Smooth muscle cell (in vitro differentiated cells): ENCODE measurements around the gene DISP2. TPM values are rescaled to one million over a fixed set of nuclear protein-coding genes. Genes with fewer than 3 reads are reported as not detected.

Source experiments
- DNase-seq: peaks from one replicate; lab custom pipeline; 2025; ENCODE audit not compliant: unreplicated experiment; lab: John Stamatoyannopoulos, UW
- H2AFZ ChIP-seq: fragments of 200-600 bp; sonication (generic); 2 replicates; pipeline ENCODE4 v1.6.0; 2016; ENCODE audit warnings: antibody characterized with exemption, low read depth, mild to moderate bottlenecking
- H3F3A ChIP-seq: fragments of 200-600 bp; sonication (generic); 2 replicates; pipeline ENCODE4 v1.6.0; 2017; ENCODE audit warnings: antibody characterized with exemption, low read depth
- H3K27ac ChIP-seq: fragments of 200-600 bp; sonication (generic); 2 replicates; pipeline ENCODE4 v1.5.1; 2016; ENCODE audit warnings: low read depth, mild to moderate bottlenecking
- H3K27me3 ChIP-seq: fragments of 200-600 bp; sonication (generic); 2 replicates; pipeline ENCODE4 v1.6.1; 2016; ENCODE audit warnings: low read depth, mild to moderate bottlenecking
- H3K36me3 ChIP-seq: fragments of 200-600 bp; sonication (generic); 2 replicates; pipeline ENCODE4 v1.5.1; 2016; ENCODE audit warnings: low read depth
- H3K4me1 ChIP-seq: fragments of 200-600 bp; sonication (generic); 2 replicates; pipeline ENCODE4 v1.5.1; 2016; ENCODE audit warnings: low read depth
- H3K4me2 ChIP-seq: fragments of 200-600 bp; sonication (generic); 2 replicates; pipeline ENCODE4 v1.6.0; 2016; ENCODE audit warnings: mild to moderate bottlenecking
- H3K4me3 ChIP-seq: fragments of 200-600 bp; sonication (generic); 2 replicates; pipeline ENCODE4 v1.5.1; 2016; ENCODE audit warnings: mild to moderate bottlenecking
- H3K79me2 ChIP-seq: fragments of 200-600 bp; sonication (generic); 2 replicates; pipeline ENCODE4 v1.6.0; 2016; ENCODE audit warnings: low read depth, mild to moderate bottlenecking
- H3K9ac ChIP-seq: fragments of 200-600 bp; sonication (generic); 2 replicates; pipeline ENCODE4 v1.6.0; 2016; ENCODE audit warnings: low read depth
- H3K9me3 ChIP-seq: fragments of 200-600 bp; sonication (generic); replicated peaks from 2 replicates; pipeline ENCODE4 v1.5.1; 2016; ENCODE audit warnings: low read depth
- H4K20me1 ChIP-seq: fragments of 200-600 bp; sonication (generic); 2 replicates; pipeline ENCODE4 v1.6.0; 2016; ENCODE audit warnings: low read depth
- CTCF ChIP-seq: fragments of 200-600 bp; sonication (generic); IDR thresholded peaks from 2 replicates; pipeline ENCODE4 v1.5.1; 2017; ENCODE audit warnings: borderline replicate concordance, mild to moderate bottlenecking, antibody characterized with exemption; ENCODE audit not compliant: insufficient read depth, poor library complexity, severe bottlenecking
- WGBS: methylation state at CpG from one replicate; pipeline ENCODE4 v1.1.7; 2016; ENCODE audit warnings: low lambda C conversion rate; 5-methylcytosine and 5-hydroxymethylcytosine counted together
- polyA plus RNA-seq: library from polyadenylated mRNA; unstranded; fragments of >200 nt; fragmentation: Nextera tagmentation; extraction: Ambion mirVana; gene quantifications from 2 replicates; pipeline ENCODE4 v1.2.1, GENCODE V29; 2016
- total RNA-seq: library from RNA; depleted of rRNA; stranded (reverse); fragments of >200 nt; gene quantifications from 2 replicates; pipeline ENCODE4 v1.2.3, GENCODE V29; 2014

Gene DISP2
- total and polyA plus RNA-seq, 2 experiments from 2014 or later = 0.46 to 0.58 TPM

GRCh38 chr15:40425681-40426080, 67.7 kb downstream of the DISP2 start:
- H3K9ac ChIP-seq = no peak overlapping the region
- no peaks in the 10 kb centered on the region for H3K36me3 ChIP-seq
- no peaks in the 10 kb centered on the region for H3K9me3 ChIP-seq

GRCh38 chr15:40427188-40427587, 69.2 kb downstream of the DISP2 start:
- no peak overlapping the region for H3K4me3 ChIP-seq
- H3K27ac ChIP-seq = no peak overlapping the region
- DNase-seq = no peak
- 97% methylated on average over 9 of the region's 9 CpGs for WGBS
- no peak for TF ChIP-seq CTCF
- H3K27me3 ChIP-seq = no peaks in the 10 kb centered on the region
- no peaks in the 10 kb centered on the region for H3K9me3 ChIP-seq
- H3K9ac ChIP-seq = no peak overlapping the region
- H3K4me1 ChIP-seq = no peaks in the 10 kb centered on the region
- H3F3A ChIP-seq = no peaks in the 10 kb centered on the region
- no peaks in the 10 kb centered on the region for H3K79me2 ChIP-seq
- no peaks in the 10 kb centered on the region for H4K20me1 ChIP-seq
- H2AFZ ChIP-seq = no peak overlapping the region
- no peaks in the 10 kb centered on the region for H3K36me3 ChIP-seq
- H3K4me2 ChIP-seq = no peak overlapping the region

More at GRCh38 chr15:40425681-40426080, 67.7 kb downstream of the DISP2 start:
- Histone ChIP-seq H3K27me3 (no peaks in the 10 kb centered on the region), H3K4me1 (no peaks in the 10 kb centered on the region), H3K79me2 (no peaks in the 10 kb centered on the region), H4K20me1 (no peaks in the 10 kb centered on the region), H3F3A (peaks cover 5% of the 10 kb centered on the region), H2AFZ (no peak overlapping the region), H3K27ac (no peak overlapping the region), H3K4me2 (no peak overlapping the region), H3K4me3 (no peak overlapping the region)
- TF ChIP-seq CTCF = no peak
- DNase-seq = no peak
- 92% methylated on average over 5 of the region's 5 CpGs for WGBS

- WGBS = 96% methylated on average over 4 of the region's 4 CpGs
- Histone ChIP-seq H3K36me3 (no peaks in the 10 kb centered on the region), H3F3A (no peaks in the 10 kb centered on the region), H4K20me1 (no peaks in the 10 kb centered on the region), H3K4me3 (no peak overlapping the region), H3K4me2 (no peak overlapping the region), H3K9ac (no peak overlapping the region), H3K4me1 (no peaks in the 10 kb centered on the region), H3K9me3 (no peaks in the 10 kb centered on the region), H3K27ac (no peak overlapping the region), H3K27me3 (no peaks in the 10 kb centered on the region), H3K79me2 (no peaks in the 10 kb centered on the region), H2AFZ (no peak overlapping the region)
- TF ChIP-seq CTCF = no peak
- DNase-seq = no peak
Measured at GRCh38 chr15:40428185-40428584, 70.2 kb downstream of the DISP2 start.

Other genes with a start within 250 kb of the DISP2 start
- gene BMF, start 249.3 kb upstream of the DISP2 start, total RNA-seq = 9.1 and 11.2 TPM in 2 replicates
- 3.6 and 7.5 TPM in 2 replicates for gene BMF, start 249.3 kb upstream of the DISP2 start, polyA plus RNA-seq
- gene BUB1B, start 197.2 kb upstream of the DISP2 start, total RNA-seq = 11.3 and 15.0 TPM in 2 replicates
- 5.8 and 6.1 TPM in 2 replicates for gene BUB1B, start 197.2 kb upstream of the DISP2 start, polyA plus RNA-seq
- gene PAK6, start 119.2 kb upstream of the DISP2 start, total RNA-seq = 1.6 and 3.2 TPM in 2 replicates
- 0.29 and 2.2 TPM in 2 replicates for gene PAK6, start 119.2 kb upstream of the DISP2 start, polyA plus RNA-seq
- gene ANKRD63, start 75.2 kb upstream of the DISP2 start, total RNA-seq = not detected in 2 replicates
- 0.15 TPM in 1 of 2 replicates, not detected in the other for gene ANKRD63, start 75.2 kb upstream of the DISP2 start, polyA plus RNA-seq
- 1.5 and 3.9 TPM in 2 replicates for gene PLCB2, start 50.3 kb upstream of the DISP2 start, total RNA-seq
- gene PLCB2, start 50.3 kb upstream of the DISP2 start, polyA plus RNA-seq = 1.9 TPM in 1 of 2 replicates, not detected in the other
- gene INAFM2, start 34.5 kb upstream of the DISP2 start, total RNA-seq = 28.1 and 30.4 TPM in 2 replicates
- 23.9 and 48.6 TPM in 2 replicates for gene INAFM2, start 34.5 kb upstream of the DISP2 start, polyA plus RNA-seq
- gene CCDC9B, start 17.3 kb upstream of the DISP2 start, total RNA-seq = 2.2 and 3.8 TPM in 2 replicates
- 0.97 and 4.7 TPM in 2 replicates for gene CCDC9B, start 17.3 kb upstream of the DISP2 start, polyA plus RNA-seq
- not detected in 2 replicates for gene PHGR1, start 7.2 kb upstream of the DISP2 start, total RNA-seq
- gene PHGR1, start 7.2 kb upstream of the DISP2 start, polyA plus RNA-seq = 0.48 TPM in 1 of 2 replicates, not detected in the other
- 24.1 and 27.0 TPM in 2 replicates for gene KNSTRN, start 24.5 kb downstream of the DISP2 start, total RNA-seq
- 15.4 and 17.3 TPM in 2 replicates for gene KNSTRN, start 24.5 kb downstream of the DISP2 start, polyA plus RNA-seq
- gene IVD, start 47.6 kb downstream of the DISP2 start, total RNA-seq = 17.4 and 20.3 TPM in 2 replicates
- 37.8 and 38.3 TPM in 2 replicates for gene IVD, start 47.6 kb downstream of the DISP2 start, polyA plus RNA-seq
- 7.9 and 8.4 TPM in 2 replicates for gene BAHD1, start 82.7 kb downstream of the DISP2 start, total RNA-seq
- 11.1 and 13.4 TPM in 2 replicates for gene BAHD1, start 82.7 kb downstream of the DISP2 start, polyA plus RNA-seq
- 19.1 and 20.5 TPM in 2 replicates for gene CHST14, start 112.8 kb downstream of the DISP2 start, total RNA-seq
- gene CHST14, start 112.8 kb downstream of the DISP2 start, polyA plus RNA-seq = 23.7 and 24.6 TPM in 2 replicates
- 16.2 and 25.5 TPM in 2 replicates for gene CCDC32, start 206.8 kb downstream of the DISP2 start, total RNA-seq
- gene CCDC32, start 206.8 kb downstream of the DISP2 start, polyA plus RNA-seq = 19.3 and 20.6 TPM in 2 replicates
- 6.8 and 7.3 TPM in 2 replicates for gene RPUSD2, start 211.1 kb downstream of the DISP2 start, total RNA-seq
- gene RPUSD2, start 211.1 kb downstream of the DISP2 start, polyA plus RNA-seq = 13.3 and 17.6 TPM in 2 replicates
- 7.2 and 10.8 TPM in 2 replicates for gene KNL1, start 236.0 kb downstream of the DISP2 start, total RNA-seq
- 1.5 and 3.1 TPM in 2 replicates for gene KNL1, start 236.0 kb downstream of the DISP2 start, polyA plus RNA-seq